Medulla oblongata (tissue), 1 donor: Measurements from ENCODE around the gene CACNB4.
A peak's percentile ranks its signal among the peaks of the same experiment; 100 is the strongest.

ENCODE experiments used
- DNase-seq: peaks from one replicate; pipeline ENCODE4 v3.0.0-alpha.2; 2015; ENCODE audit errors: extremely low spot score

Gene CACNB4

DNA sequence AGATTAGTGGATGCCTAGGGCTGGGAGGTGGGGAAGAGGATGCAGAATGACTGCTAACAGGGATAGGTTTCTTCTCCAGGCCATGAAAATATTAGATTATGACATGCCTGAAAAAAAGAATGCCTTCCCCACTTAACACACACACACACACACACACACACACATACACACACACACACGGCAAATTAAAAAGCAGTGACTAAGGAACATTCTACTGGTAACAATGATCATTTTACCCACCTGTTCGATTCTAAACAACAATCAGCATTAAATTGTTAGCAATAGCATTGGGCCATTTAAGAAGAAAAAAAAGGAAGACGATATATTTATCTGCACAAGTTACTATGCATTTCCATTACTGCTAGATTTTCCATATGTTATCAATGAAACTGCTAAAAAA lies 10.8 kb downstream of the CACNB4 start:
- DNase-seq, result no peak

DNA sequence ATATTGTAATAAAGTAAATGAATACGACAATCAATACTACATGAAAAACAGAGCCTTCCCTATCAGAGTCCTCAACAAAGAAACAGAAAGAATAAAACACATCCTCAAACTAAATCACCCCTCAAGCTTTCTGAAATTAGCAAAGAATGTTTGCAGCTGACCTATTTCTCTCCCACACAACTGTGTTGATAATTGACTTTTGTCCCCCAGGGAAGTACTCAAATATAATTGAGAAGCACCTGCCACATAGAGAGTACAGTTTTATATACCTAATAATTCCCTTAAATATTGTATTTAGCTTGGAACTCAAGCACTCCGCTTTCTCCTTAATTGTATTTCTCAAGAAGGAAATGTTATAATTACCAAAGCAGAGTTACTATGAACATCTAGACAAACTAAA lies 12.6 kb downstream of the CACNB4 start:
- no peak for DNase-seq

DNA sequence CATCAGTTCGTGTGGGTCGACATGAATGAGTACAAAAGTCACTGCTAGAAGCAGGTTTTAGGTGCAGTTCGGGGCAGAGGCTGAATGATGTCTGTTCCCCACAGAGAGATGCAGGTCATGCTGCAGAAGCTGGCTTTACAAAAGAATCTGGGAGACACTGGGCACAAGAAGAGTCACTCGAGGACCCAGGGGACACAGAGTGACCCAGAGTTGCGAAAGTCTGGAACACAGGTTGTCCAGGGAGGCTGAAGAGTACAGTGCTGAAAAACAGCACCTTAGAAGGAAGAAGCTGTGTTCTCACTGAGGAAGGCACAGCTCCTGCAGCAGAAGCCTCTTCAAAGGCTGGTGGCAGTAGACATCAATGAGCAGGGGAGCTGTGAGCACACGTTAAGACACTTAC lies 14.8 kb downstream of the CACNB4 start:
- DNase-seq, result no peak

DNA sequence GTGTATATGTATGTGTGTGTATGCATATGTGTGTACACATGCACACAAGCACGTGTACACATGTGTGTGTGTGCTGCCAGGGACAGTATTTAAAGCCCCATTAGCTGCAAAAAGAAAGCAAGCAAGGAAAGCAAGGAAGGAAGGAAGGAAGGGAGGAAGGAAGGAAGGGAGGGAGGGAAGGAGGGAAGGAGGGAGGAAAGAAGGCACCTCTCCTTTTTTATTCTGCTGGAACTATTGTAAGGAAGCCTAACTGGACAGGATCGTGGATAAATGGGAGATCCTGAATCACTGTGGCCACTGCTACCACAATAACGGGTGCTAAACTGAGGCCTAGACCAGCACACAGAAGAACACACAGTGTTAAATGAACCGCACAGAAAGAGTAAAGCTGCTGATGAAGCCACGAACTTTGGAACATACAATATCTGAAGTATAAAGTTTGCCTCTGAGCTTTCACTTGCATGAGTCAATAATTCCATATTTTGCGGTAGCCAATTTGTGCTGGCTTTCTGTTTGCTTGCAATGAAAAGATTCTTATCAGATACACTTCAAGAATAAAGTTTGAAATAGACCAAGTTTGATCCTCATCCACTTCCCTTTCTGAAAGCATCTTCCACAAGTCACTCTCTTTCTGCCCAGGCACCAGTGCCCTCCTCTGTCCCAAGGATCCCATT lies 15.5 kb downstream of the CACNB4 start:
- no peak for DNase-seq

DNA sequence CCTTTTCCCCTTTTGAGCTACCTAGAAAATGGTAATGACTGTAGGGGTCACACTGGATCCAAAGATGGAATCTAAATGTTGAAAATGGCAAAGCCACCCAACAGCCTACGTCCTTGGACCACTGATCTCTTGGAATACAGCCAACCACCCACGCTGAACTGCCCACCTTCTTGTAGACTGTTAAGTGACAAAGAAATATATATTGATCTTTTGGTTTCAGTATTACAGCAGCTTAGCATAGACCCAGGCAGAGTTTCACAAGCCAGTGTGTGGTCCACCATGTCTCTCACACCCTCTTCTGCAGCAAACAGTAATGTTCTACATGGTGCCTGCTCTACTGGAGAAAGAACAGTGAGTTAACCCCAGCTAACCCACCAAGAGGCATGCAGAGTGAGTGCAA lies 20.2 kb downstream of the CACNB4 start:
- DNase-seq, result no peak

DNA sequence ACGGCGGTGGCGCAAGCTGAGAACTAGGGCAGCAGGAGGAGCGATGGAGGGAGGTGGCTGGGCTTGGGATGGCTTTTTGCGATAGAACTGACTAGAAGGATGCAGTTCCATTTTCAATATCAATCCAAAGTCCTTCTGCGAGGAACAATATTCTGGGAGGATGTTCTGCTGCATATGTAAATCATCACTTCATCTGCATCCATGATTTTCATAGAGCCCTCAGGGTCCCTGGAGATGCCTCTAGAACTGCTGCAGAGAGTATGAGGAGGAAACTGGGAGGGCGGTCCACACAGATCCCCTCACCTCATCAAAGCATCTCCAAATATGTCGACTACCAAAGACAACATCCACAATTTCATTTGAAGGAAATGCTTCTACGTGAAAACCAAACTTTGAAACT lies 20.8 kb downstream of the CACNB4 start:
- DNase-seq, result no peak

DNA sequence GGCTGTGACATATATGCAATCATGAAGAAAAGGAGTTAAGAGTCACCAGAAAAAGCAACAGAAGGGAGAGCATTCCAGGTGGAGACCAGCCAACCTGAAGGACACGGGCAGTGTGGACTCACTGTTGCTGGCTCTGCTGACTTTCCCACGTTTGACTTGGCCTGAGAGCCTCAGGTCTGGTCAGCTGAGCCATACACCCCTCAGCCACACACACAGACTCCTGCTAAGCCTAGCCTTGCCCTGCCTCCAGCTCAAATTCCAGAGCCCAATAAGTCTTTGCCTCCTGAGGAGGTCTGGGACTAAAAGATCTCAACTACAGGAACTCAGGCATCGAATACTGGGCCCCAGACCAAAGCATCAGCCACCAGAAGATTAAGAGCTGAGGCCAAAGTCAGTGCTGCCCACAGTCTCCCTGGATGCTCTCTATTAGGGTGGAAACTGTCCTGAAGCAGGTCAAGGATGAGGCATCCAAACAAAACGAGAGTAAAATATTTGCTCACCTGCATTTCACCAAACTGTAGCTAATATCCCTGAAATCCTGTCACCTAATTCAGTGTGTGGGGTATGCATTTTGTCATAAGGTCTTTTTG lies 23.3 kb downstream of the CACNB4 start:
- no peak for DNase-seq

DNA sequence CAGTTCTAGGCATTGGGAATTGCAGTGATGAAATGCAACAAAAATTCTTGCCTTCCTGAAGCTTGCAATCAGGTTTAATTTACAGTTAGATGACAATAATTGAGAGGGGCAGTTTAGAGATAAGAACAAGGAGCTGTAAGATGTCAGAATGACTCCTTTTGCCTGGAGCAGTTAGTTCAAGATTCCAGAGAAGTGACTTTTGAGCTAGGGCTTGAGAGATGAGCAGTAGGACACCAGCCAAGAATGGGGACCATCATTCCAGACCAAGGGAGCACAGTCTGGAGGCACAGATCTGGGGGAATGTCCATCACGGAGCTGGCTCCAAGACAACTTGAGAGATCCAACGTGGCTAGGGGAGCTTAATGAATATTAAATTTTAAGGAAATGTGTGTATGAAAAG lies 26.8 kb downstream of the CACNB4 start:
- DNase-seq, result no peak

DNA sequence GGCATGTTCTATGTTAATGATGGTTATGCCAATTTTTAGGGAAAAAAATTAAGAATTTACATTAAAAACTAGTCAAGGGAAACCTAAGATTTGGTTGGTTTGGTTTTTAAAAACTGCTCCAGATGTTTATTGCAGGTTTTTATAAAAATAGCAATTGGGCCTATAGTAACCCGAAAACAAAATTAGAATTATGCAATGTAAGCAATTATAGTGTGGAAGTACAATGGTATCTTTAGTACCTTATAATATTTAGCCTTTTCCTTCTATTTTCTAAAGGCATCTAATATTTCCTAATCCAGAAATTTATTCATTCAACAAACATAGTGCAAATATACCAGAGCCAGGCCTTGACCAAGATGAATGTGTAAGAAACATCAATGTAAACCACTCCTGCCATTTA lies 27.3 kb downstream of the CACNB4 start:
- no peak for DNase-seq

DNA sequence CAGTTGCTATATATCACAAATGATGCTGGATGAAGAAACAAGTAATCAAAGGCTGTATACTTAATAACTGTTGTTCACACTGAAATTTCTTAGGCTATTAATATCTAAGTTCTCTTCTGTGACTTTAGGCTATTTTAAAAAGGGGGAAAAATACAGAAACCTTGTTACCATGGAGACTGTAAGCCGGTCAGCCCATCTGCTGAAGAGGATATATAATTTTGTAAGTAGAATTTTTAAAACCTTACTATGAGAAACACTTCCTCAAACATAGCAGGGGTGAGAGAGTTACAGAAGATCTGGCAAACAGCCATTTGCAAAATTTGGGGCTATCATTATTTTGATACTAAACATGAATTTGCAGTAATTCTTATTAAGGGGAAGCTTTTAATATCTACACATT lies 27.8 kb downstream of the CACNB4 start:
- DNase-seq, result no peak

DNA sequence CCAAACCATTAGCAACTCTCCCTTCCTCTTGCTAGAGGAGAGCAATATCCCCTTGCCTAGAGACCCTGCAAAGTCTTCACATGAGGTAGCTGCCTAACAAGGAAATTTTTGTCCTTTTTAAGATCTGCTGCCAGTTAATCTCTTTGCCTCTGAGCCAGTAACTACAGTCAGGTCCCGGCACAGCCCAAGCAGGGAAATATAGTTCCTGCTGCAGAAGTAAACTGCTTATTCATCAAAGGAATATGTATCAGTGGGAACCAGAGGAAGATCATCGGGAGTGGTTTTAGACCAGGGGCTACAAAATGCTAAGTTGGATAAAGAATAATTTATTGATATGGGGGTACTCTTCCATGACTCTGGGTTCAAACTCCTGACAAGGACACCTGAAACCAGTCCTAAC lies 30.6 kb downstream of the CACNB4 start:
- no peak for DNase-seq

DNA sequence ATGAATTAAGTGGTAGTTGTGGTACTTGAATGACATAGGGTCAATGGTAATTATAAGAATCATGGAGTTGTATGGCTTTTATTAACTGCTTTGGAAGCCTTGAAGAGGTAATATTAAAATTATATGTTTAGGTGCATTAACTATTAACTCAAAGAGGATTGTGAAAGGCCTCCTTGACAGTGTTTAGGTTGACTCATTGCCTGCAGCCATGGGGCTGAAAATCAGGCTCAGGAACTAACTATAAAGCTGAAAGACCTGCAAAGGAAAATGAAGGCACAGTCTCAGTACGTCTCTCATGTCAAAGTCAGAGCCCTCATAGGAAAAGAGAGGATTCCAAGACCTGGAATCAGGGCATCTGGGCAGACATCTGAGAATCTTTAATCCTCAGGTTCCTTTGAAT lies 31.0 kb downstream of the CACNB4 start:
- no peak for DNase-seq

DNA sequence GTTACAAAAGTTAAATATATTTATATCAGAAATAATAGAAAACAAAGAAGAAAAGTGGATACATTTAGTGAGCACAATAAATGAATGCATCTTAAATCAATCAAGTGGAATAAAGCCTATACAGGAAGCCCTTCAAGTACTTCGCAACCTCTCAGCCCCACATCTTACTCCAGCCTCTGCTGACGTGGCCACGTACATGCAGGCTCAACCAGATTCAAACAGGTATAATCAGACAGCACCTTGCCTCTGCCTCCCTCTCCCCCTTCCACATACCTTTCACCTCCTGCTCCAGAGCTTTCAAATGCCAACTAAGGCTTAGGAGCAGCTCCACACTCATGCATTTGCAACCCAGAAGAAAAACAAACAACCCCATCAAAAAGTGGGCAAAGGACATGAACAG lies 32.9 kb downstream of the CACNB4 start:
- DNase-seq, result no peak

DNA sequence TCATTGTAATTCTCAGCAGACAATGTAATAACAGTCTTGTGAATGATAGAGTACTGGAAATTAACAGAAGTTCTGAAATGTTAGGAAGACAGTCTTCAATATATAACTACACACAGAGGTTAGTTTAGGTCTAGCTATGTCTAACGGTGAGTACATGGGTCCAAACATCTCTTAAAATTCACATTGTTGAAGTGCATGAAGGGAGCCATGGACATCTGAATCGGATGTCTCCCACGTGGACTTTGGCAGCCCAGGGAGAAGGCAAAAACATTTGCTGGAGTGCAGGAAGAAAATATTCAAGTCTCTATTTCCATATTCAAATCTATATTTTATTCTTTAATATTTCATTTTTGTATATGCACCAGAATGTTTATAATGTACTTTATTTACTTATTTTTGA lies 34.8 kb downstream of the CACNB4 start:
- DNase-seq, result no peak

DNA sequence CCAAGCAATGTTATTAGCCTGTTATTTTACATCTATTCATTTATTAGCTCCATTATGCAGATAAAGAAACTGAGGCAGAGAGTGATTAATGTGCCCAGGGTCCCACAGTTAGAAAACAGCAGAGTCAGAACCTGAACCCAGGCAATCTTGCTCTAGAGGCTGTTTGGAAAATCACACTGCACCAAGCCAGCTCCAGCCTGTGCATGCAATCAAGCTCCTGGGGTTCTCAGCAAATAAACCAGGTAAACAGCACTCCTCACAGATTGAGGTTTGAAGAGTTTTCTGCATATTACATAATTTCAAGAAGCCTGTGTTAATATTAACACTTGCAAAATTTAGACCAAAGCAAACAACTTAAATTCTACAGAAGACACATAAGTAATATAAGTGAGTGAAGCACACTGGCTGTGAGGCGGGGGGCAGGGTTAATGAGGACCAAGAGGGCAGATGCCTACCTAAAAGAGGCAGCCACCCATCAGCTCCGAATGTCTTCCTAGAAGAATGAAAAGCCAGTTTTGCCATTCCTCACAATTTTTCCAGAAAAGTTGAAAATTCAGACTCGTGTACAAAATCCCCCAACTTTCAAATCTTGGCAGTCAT lies 35.4 kb downstream of the CACNB4 start:
- no peak for DNase-seq

DNA sequence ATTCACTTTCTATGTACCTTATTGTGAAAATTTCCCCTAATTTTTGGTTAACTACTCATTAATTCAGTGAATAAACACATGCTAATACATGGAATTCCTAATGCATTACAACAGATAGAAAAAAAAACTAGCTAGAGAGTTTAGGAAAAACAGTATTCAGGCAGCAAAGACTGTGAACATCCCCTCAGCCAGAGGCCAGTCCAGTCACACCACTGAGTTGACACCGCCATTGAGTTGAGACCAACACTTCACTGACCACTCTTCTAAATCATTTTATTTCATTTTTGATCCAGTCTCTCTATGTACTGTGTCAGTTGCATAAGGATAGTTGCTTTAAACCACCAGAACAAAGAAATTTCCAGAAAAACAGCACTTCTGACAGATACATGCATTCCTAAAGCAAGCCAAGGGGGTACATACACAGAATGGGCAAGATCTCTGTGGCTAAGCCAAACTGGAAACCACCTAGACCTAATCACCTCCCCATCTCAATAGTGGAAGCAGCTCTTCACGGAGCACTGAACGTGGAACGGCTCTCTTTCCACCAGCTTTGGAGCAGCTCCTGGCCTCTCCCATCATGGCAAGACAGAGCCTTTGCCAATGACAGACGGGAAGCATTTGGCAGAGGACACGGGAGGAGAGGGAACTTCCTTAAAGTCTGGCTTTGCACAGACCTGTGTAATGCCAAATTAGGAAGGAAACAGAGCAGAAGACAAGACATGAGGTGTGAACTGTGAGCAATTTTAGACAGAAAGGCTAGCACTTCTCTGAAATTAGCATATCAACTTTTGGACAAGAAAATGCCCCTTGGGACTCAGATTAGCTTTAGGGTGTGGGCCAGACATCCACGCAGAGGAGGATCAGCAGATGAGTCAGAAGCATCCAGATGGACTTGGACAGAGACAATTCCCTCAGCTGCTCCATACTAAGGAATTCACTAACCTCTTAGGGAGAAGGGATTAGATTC lies 36.4 kb downstream of the CACNB4 start:
- DNase-seq, result peak; percentile 23

DNA sequence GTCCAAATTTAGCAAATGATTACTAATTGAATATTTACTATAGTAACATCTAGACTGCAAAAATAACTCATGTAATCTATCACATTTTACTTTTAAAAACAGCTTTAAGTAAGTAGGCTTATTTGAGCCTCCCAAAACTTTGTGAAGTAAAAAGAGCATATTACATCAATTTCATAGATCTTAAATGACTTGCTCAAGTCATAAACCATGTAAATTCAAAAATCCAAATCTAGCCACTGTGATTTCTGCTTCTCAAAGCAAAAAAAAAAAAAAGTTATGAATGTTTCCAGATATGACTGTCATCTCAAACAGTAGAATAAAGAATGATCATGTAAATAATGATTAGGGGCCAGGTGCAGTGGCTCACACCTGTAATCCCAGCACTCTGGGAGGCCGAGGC lies 37.5 kb downstream of the CACNB4 start:
- DNase-seq, result no peak

DNA sequence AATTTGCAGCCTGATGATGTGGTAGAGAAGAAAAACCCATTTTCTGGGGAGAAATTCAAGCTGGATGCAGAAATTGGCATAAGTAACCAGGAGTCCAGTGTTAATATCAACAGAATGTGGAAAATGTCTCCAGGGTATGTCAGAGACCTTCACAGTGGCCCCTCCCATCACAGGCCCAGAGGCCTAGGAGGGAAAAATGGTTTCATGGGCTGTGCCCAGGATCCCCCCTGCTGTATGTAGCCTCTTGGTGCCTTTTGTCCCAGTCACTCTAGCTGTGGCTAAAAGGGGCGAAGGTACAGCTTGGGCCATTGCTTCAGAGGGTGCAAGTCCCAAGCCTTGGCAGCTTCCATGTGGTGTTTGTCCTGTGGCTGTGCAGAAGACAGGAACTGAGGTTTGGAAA lies 40.2 kb downstream of the CACNB4 start:
- DNase-seq, result no peak

DNA sequence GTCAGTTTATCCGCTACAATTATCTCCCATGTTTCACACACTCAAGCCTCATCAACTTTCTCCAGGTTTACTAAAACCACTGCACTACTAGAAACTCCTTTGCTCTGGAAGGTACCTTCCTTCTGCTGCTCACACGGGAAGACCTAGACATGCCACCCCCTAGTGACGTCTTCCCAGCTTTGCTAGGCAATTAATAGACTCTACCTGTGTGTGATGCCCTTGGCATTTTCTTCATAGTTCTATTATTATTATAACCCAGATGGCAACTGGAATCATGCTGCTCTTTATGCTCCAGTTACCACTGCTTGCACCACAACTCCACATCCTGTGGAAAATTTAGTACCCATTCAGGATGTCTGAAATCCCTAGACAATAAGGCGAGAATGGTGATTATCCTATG lies 42.4 kb downstream of the CACNB4 start:
- DNase-seq, result no peak

DNA sequence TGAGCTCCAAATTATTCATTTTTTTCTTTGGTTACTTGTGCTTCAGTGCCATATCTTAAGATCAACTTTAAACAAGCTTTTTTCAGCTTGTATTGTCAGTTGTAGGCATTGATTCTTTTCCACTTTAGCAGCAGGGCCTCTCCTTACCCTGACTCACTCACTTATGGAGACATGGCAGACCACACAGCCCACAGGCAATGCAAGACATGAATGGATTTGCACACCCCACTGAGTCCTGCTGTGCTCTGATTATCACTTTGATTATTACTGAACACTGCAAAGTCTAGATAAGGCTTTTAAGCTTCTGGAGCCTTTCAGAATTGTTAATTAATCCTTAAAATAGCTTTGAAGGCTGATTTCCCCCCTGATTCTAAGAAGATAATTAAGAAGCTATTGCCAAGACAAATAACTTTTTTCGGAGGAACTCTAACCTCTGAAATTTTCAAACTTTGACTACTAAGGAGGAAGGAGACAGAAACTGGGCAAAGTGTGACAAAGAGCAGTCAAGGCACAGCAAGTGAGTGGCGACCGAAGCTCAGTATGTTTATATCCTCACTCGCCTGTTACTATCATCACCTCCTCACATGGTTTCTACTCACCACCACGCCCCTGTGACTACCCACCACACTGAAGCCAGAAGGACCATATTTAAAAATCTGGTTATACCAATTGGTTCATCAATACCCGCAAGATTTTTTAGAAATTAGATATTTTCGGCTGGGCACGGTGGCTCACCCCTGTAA lies 43.3 kb downstream of the CACNB4 start:
- no peak for DNase-seq

DNA sequence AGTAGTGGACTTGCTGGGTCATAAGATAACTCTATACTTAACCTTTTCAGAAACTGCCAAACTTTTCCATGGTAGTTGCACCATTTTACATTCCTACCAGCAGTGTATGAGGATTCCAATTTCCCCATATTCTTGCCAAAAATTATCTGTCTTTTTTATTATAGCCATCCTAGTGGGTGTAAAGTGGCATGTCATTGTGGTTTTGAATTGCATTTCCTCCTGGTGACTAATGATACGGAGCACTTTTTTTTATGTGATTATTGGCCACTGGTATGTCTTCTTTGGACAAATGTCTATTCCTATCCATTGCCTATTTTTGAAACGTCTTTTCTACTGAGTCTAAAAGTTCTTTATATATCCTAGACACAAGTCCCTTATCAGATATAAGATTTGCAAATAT lies 44.3 kb downstream of the CACNB4 start:
- DNase-seq, result no peak

DNA sequence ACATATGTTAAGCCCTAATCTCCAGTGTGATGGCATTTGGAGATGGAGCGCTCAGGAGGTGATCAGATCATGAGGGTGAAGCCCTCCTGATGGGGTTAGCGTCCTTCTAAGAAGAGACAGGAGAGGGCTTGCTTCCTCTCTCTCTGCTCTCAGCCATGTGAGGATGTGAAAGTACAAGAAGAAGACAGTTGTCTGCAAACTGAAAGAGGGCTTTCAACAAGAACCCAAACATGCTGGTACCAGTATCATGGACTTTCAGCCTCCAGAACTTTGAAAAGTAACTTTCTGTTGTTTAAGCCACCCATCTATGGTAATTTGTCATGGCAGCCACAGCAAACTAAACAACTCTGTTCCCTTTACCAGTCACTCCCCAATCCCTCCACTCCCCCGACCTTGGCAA lies 47.4 kb downstream of the CACNB4 start:
- DNase-seq, result no peak
